Uterus (tissue), 4 donors: ENCODE measurements around the gene SEH1L. TPM values are rescaled to one million over a fixed set of nuclear protein-coding genes. Genes with fewer than 3 reads are reported as not detected.

Experiments
- DNase-seq, 2 donors: peaks; one replicate each; pipeline ENCODE4 v3.0.0-alpha.2; 2019 to 2020
- H3K27ac ChIP-seq, 2 donors: fragments of 200-600 bp; sonication (generic); 1 replicate in 1 of 2; 2 replicates in 1 of 2; pipeline ENCODE4 v1.5.1; 2016 to 2018
- H3K27me3 ChIP-seq, 2 donors: fragments of 200-600 bp; sonication (generic); one replicate each; pipeline ENCODE4 v1.5.1; 2018 to 2019; ENCODE audit warnings: control low read depth in 1 of 2
- H3K36me3 ChIP-seq, 2 donors: fragments of 200-600 bp; sonication (generic); one replicate each; pipeline ENCODE4 v1.5.1; 2019; ENCODE audit warnings: control low read depth in 1 of 2
- H3K4me1 ChIP-seq, 2 donors: fragments of 200-600 bp; sonication (generic); one replicate each; pipeline ENCODE4 v1.5.1; 2018 to 2019; ENCODE audit warnings: control low read depth in 1 of 2
- H3K4me3 ChIP-seq, 2 donors: fragments of 200-600 bp; sonication (generic); 1 replicate in 1 of 2; 2 replicates in 1 of 2; pipeline ENCODE4 v1.5.1; 2018 to 2019; ENCODE audit warnings: mild to moderate bottlenecking in 1 of 2
- H3K9me3 ChIP-seq, 2 donors: fragments of 200-600 bp; sonication (generic); one replicate each; pipeline ENCODE4 v1.5.1; 2019; ENCODE audit warnings: control low read depth in 1 of 2
- POLR2A ChIP-seq, 2 donors: fragments of 450-650 bp; IDR thresholded peaks; one replicate each; pipeline ENCODE4 v1.6.1; 2016; ENCODE audit warnings: antibody characterized with exemption in 2 of 2, mild to moderate bottlenecking in 1 of 2, moderate library complexity in 1 of 2
- intact Hi-C: fragments of 100-400 bp; cut with DNase I; formaldehyde crosslinking; loops from one replicate; pipeline ENCODE4 v1.15.1; 2023; ENCODE audit warnings: low total_unique reads
- total RNA-seq, 4 donors: library from RNA; depleted of rRNA in 3 of 4; stranded (reverse); fragments of >200 nt in 3 of 4; gene quantifications; one replicate each; pipeline versions ENCODE4 v1.1.0 to v1.2.4, GENCODE V29; 2014 to 2023
- TF ChIP-seq, protein P1 (sequence below), 4 experiments: fragments of 200-600 bp in 2 of 4; fragments of 450-650 bp in 2 of 4; sonication (generic) in 2 of 4; IDR thresholded peaks; one replicate each; pipeline ENCODE4 v1.5.1; 2016 to 2019; ENCODE audit warnings: antibody characterized with exemption in 4 of 4, mild to moderate bottlenecking in 2 of 4, moderate library complexity in 1 of 4
- donor health status: DM: yes; HTN: yes; CAD: no.

SEH1L gene
- total RNA-seq, 4 donors from 2014 or later = 14.4 to 53.8 (median 46.4) TPM

DNA sequence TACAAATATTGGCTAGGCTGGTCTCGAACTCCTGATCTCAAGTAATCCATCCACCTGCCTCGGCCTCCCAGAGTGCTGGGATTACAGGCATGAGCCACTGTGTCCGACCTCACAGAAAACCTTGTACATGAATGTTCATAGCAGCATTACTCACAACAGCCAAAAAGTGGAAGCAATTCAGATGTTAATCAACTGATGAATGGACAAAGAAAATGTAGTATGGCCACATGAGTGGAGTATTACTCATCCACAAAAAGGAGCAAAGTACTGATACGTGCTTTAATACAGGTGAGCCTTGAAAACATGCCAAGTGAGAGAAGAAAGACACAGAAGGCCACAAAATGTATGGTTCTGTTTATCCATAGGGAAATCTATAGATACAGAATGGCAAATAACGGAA is 63.9 kb downstream of the SEH1L start:
- Histone ChIP-seq H3K27ac (no peak overlapping the region), H3K36me3 (no peaks in the 10 kb centered on the region), H3K9me3 (no peaks in the 10 kb centered on the region), H3K27me3 (no peaks in the 10 kb centered on the region), H3K4me3 (no peak overlapping the region), H3K4me1 (no peaks in the 10 kb centered on the region)
- intact Hi-C loops = no loop called here
- no peak for TF ChIP-seq POLR2A (IDR thresholded peaks at IDR 0.05)
- TF ChIP-seq, protein P1, sequence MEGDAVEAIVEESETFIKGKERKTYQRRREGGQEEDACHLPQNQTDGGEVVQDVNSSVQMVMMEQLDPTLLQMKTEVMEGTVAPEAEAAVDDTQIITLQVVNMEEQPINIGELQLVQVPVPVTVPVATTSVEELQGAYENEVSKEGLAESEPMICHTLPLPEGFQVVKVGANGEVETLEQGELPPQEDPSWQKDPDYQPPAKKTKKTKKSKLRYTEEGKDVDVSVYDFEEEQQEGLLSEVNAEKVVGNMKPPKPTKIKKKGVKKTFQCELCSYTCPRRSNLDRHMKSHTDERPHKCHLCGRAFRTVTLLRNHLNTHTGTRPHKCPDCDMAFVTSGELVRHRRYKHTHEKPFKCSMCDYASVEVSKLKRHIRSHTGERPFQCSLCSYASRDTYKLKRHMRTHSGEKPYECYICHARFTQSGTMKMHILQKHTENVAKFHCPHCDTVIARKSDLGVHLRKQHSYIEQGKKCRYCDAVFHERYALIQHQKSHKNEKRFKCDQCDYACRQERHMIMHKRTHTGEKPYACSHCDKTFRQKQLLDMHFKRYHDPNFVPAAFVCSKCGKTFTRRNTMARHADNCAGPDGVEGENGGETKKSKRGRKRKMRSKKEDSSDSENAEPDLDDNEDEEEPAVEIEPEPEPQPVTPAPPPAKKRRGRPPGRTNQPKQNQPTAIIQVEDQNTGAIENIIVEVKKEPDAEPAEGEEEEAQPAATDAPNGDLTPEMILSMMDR (IDR thresholded peaks at IDR 0.05) = no peak
- DNase-seq = no peak

DNA sequence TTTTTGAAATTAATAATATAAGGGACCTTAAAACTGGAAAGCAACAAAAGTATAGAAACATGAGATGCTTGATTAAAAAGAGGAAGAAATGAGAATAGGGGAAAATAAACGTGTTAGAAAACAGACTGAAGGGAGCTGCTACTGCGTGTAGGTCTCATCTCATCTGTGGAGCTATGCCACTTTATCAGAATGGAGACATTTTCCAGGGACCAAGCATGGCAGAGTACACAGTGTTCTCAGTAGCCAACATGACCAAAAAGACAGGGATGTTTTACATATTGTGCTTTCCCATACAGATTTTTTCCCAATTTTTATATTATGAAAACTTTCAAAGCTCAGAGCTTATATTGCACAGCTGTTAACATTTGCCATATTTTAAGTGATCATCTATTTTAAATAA is 66.4 kb downstream of the SEH1L start:
- Histone ChIP-seq H3K27me3 (no peaks in the 10 kb centered on the region), H3K9me3 (no peaks in the 10 kb centered on the region), H3K27ac (no peak overlapping the region), H3K4me3 (no peak overlapping the region), H3K4me1 (no peaks in the 10 kb centered on the region), H3K36me3 (no peaks in the 10 kb centered on the region)
- TF ChIP-seq, protein P1 (IDR thresholded peaks at IDR 0.05) = no peak
- no peak for TF ChIP-seq POLR2A (IDR thresholded peaks at IDR 0.05)
- intact Hi-C loops = no loop called here
- DNase-seq = no peak

DNA sequence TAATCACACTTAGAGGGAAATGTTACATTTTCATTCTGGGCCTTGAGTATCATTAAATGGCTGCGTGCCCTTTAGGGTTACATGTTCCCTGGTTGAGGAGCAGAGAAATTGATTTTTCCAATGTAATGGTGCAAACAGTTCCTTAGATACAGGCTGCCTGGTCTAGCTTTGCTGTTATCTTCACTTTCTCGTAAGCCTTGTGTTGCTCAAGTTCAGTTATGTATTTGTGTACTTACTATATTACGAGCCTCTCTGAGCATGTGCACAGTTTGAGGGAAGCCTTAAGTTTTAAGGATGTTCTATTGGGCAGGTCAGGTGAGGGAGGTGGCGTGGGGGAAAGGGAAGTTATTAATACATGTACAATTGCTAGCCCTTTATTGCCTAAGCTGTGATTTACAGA is 67.0 kb downstream of the SEH1L start:
- Histone ChIP-seq H3K4me1 (no peaks in the 10 kb centered on the region), H3K9me3 (no peaks in the 10 kb centered on the region), H3K36me3 (no peaks in the 10 kb centered on the region), H3K27ac (no peak overlapping the region), H3K27me3 (no peaks in the 10 kb centered on the region), H3K4me3 (no peak overlapping the region)
- TF ChIP-seq, protein P1 (IDR thresholded peaks at IDR 0.05) = no peak
- no peak for TF ChIP-seq POLR2A (IDR thresholded peaks at IDR 0.05)
- intact Hi-C loops = no loop called here
- DNase-seq = no peak

DNA sequence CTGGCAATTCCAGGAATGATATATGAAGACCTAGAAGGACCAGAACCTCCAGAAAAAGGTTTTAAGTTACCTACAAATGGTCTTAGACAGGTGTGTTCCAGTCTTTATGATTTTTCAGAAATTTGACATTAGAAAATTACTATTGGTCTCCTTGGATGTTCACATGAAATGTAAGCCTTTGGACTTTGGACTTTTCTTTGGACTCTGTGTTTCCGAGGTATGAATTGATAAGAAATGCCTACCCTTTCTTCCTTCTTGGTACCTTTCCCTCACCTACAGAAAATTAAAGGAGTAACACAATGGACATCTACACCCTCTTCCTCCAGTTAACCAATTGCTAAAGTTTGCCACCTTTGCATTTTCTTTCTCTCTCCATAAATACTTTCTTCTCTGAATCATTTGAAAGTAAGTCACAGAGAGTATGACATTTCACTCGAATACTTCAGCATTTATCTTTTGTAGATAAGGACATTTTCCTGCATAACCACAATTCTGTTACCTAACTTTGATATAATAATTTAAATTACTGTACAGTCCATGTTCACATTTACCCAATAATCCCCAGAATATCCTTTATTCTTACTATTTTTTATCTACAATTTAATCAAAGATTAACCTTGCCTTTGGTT is 69.5 kb downstream of the SEH1L start:
- H3K4me3 ChIP-seq = no peak overlapping the region
- intact Hi-C loops = no loop called here
- no peak overlapping the region for H3K27ac ChIP-seq
- no peak for DNase-seq
- H3K4me1 ChIP-seq = no peaks in the 10 kb centered on the region
- no peaks in the 10 kb centered on the region for H3K9me3 ChIP-seq
- H3K27me3 ChIP-seq = no peaks in the 10 kb centered on the region
- no peak for TF ChIP-seq POLR2A (IDR thresholded peaks at IDR 0.05)
- TF ChIP-seq, protein P1 (IDR thresholded peaks at IDR 0.05) = no peak
- no peaks in the 10 kb centered on the region for H3K36me3 ChIP-seq

DNA sequence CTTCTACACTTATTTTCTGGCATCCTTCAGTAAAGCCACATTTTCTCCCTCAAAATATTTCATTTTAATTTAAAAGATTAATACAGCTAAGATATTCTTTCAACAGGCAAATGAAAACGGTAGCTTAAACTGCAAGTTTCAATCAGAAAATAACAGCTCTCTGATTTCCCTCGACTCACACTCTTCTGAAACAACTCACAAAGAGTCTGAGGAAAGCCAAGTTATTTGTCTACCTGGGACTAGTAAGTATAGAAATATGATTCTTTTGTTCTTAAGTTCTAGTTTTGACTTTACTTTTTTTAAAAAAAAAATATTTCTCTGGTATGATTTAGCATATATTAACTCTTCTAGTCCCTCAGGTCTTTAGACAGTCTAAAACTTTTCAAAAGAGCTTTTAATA is 70.6 kb downstream of the SEH1L start:
- TF ChIP-seq, protein P1 (IDR thresholded peaks at IDR 0.05) = no peak
- TF ChIP-seq POLR2A (IDR thresholded peaks at IDR 0.05) = no peak
- intact Hi-C loops = no loop called here
- H3K27ac ChIP-seq = no peak overlapping the region
- H3K27me3 ChIP-seq = no peaks in the 10 kb centered on the region
- no peak overlapping the region for H3K4me3 ChIP-seq
- H3K4me1 ChIP-seq = no peaks in the 10 kb centered on the region
- H3K36me3 ChIP-seq = no peaks in the 10 kb centered on the region
- DNase-seq = no peak
- no peaks in the 10 kb centered on the region for H3K9me3 ChIP-seq
